Stimulated activated naive B cell treated with anti-CD40 and anti-IgM and Interleukin-4, amounts not matched to agents 10 μg/mL and 1 μg/mL and 100 μg/mL, for 72 hours (primary cell): Measurements from ENCODE around the gene HMG20B.
A peak's percentile ranks its signal among the peaks of the same experiment; 100 is the strongest.
"Not testable (repeated sequence)": the region's sequence is repeated elsewhere in the genome, so short reads cannot be mapped to it uniquely, and the experiment has no call there.

Experiments
- ATAC-seq, 2 donors: fragments of 150-1000 bp; cut with Tn5 transposase; replicated peaks; 2 replicates each; pipeline ENCODE4 v1.10.0; 2021; ENCODE audit warnings: moderate library complexity in 1 of 2
- DNase-seq: peaks from one replicate; pipeline ENCODE4 v3.0.0; 2021
- H3K27ac Mint-ChIP-seq: one replicate; pipeline ENCODE4 v1.8.0; 2022; ENCODE audit warnings: mild to moderate bottlenecking, mixed read lengths
- H3K27me3 Mint-ChIP-seq, 2 donors: one replicate each; pipeline ENCODE4 v1.8.0; 2022; ENCODE audit warnings: mixed read lengths in 2 of 2
- H3K36me3 Mint-ChIP-seq, 2 donors: one replicate each; pipeline ENCODE4 v1.8.0; 2022; ENCODE audit warnings: mixed read lengths in 2 of 2, mild to moderate bottlenecking in 1 of 2
- H3K4me1 Mint-ChIP-seq, 2 donors: one replicate each; pipeline ENCODE4 v1.8.0; 2022; ENCODE audit warnings: mixed read lengths in 2 of 2, mild to moderate bottlenecking in 1 of 2
- H3K4me3 Mint-ChIP-seq, 2 donors: one replicate each; pipeline ENCODE4 v1.8.0; 2022; ENCODE audit warnings: mild to moderate bottlenecking in 2 of 2, mixed read lengths in 2 of 2, moderate library complexity in 1 of 2
- H3K9me3 Mint-ChIP-seq, 2 donors: one replicate each; pipeline ENCODE4 v1.8.0; 2022; ENCODE audit warnings: mixed read lengths in 2 of 2, mild to moderate bottlenecking in 1 of 2

The HMG20B gene

GRCh38 chr19:3576696-3577443, 4.1 kb downstream of the HMG20B start:
- H3K4me1 Mint-ChIP-seq: peaks cover 15 to 25% of the 10 kb centered on the region in 2 donors

GRCh38 chr19:3577723-3578344, 5.1 kb downstream of the HMG20B start:
- H3K4me1 Mint-ChIP-seq: peaks cover 8 to 18% of the 10 kb centered on the region in 2 donors
- peaks cover 26 to 33% of the 10 kb centered on the region in 2 donors for H3K36me3 Mint-ChIP-seq
- no peaks in the 10 kb centered on the region for H3K27me3 Mint-ChIP-seq
- ATAC-seq (no peak), DNase-seq (no peak)
- H3K9me3 Mint-ChIP-seq: peaks cover 0 to 2% of the 10 kb centered on the region in 2 donors
- no peak overlapping the region for H3K27ac Mint-ChIP-seq
- no peak overlapping the region for H3K4me3 Mint-ChIP-seq

More at GRCh38 chr19:3576696-3577443, 4.1 kb downstream of the HMG20B start:
- peak overlapping the region in 1 of 2 donors; percentile 62 for H3K4me3 Mint-ChIP-seq
- H3K27ac Mint-ChIP-seq: no peak overlapping the region
- DNase-seq (no peak), ATAC-seq (no peak)
- peaks cover 0 to 2% of the 10 kb centered on the region in 2 donors for H3K9me3 Mint-ChIP-seq
- no peaks in the 10 kb centered on the region for H3K27me3 Mint-ChIP-seq
- H3K36me3 Mint-ChIP-seq: peaks cover 26 to 33% of the 10 kb centered on the region in 2 donors

GRCh38 chr19:3578390-3578789, 5.6 kb downstream of the HMG20B start:
- Mint-ChIP-seq H3K27me3 (peaks cover 0 to 4% of the 10 kb centered on the region in 2 donors), H3K36me3 (peaks cover 26 to 33% of the 10 kb centered on the region in 2 donors), H3K27ac (no peak overlapping the region), H3K9me3 (peaks cover 0 to 2% of the 10 kb centered on the region in 2 donors), H3K4me3 (no peak overlapping the region), H3K4me1 (peaks cover 8 to 17% of the 10 kb centered on the region in 2 donors)
- DNase-seq: no peak
- no peak for ATAC-seq

- DNase-seq (no peak), ATAC-seq (no peak)
- Mint-ChIP-seq H3K4me1 (peaks cover 1 to 5% of the 10 kb centered on the region in 2 donors), H3K36me3 (peaks cover 12 to 19% of the 10 kb centered on the region in 2 donors), H3K27me3 (peaks cover 0 to 6% of the 10 kb centered on the region in 2 donors), H3K27ac (no peak overlapping the region), H3K9me3 (no peaks in the 10 kb centered on the region), H3K4me3 (no peak overlapping the region)
Observed at GRCh38 chr19:3580156-3580934, 7.6 kb downstream of the HMG20B start.

GRCh38 chr19:3581792-3582191, 9.0 kb downstream of the HMG20B start:
- H3K9me3 Mint-ChIP-seq, DNase-seq, H3K4me1 Mint-ChIP-seq, H3K4me3 Mint-ChIP-seq, ATAC-seq, H3K27me3 Mint-ChIP-seq, H3K27ac Mint-ChIP-seq, H3K36me3 Mint-ChIP-seq: not testable (repeated sequence)

GRCh38 chr19:3584036-3584802, 11.5 kb downstream of the HMG20B start:
- not testable (repeated sequence) for H3K4me3 Mint-ChIP-seq, H3K27me3 Mint-ChIP-seq, H3K27ac Mint-ChIP-seq, DNase-seq, H3K36me3 Mint-ChIP-seq, H3K4me1 Mint-ChIP-seq, ATAC-seq, H3K9me3 Mint-ChIP-seq

GRCh38 chr19:3585301-3586126, 12.8 kb downstream of the HMG20B start, which contains the start of gene GIPC3:
GIPC3 (plus strand) TSS chr19:3585478; CDS start chr19:3585598, 120 bp downstream.
- ATAC-seq: peak in 1 of 2 donors; percentile 33
- no peak within 1 kb of the TSS for H3K27ac Mint-ChIP-seq
- H3K4me3 Mint-ChIP-seq: peak within 1 kb of the TSS; percentile 41 to 57
- no peaks in the 10 kb centered on the region for H3K36me3 Mint-ChIP-seq
- no peaks in the 10 kb centered on the region for H3K9me3 Mint-ChIP-seq
- no peak for DNase-seq
- H3K4me1 Mint-ChIP-seq: peaks cover 0 to 7% of the 10 kb centered on the region in 2 donors
- H3K27me3 Mint-ChIP-seq: peaks cover 0 to 6% of the 10 kb centered on the region in 2 donors

GRCh38 chr19:3586127-3586626, 13.4 kb downstream of the HMG20B start:
- H3K4me3 Mint-ChIP-seq: peak overlapping the region; percentile 41 to 57
- no peaks in the 10 kb centered on the region for H3K36me3 Mint-ChIP-seq
- peaks cover 0 to 6% of the 10 kb centered on the region in 2 donors for H3K27me3 Mint-ChIP-seq
- peaks cover 0 to 7% of the 10 kb centered on the region in 2 donors for H3K4me1 Mint-ChIP-seq
- no peak for DNase-seq
- peak in 1 of 2 donors; percentile 53 for ATAC-seq
- H3K27ac Mint-ChIP-seq: no peak overlapping the region
- H3K9me3 Mint-ChIP-seq: no peaks in the 10 kb centered on the region

GRCh38 chr19:3586707-3587346, 14.1 kb downstream of the HMG20B start:
- peaks cover 0 to 7% of the 10 kb centered on the region in 2 donors for H3K4me1 Mint-ChIP-seq

GRCh38 chr19:3589439-3589838, 16.7 kb downstream of the HMG20B start:
- peaks cover 0 to 12% of the 10 kb centered on the region in 2 donors for H3K4me1 Mint-ChIP-seq
- H3K27me3 Mint-ChIP-seq: no peaks in the 10 kb centered on the region

More at GRCh38 chr19:3586707-3587346, 14.1 kb downstream of the HMG20B start:
- DNase-seq: no peak
- Mint-ChIP-seq H3K27ac (no peak overlapping the region), H3K4me3 (no peak overlapping the region), H3K9me3 (no peaks in the 10 kb centered on the region), H3K36me3 (no peaks in the 10 kb centered on the region), H3K27me3 (peaks cover 0 to 6% of the 10 kb centered on the region in 2 donors)
- ATAC-seq: no peak

GRCh38 chr19:3589949-3590348, 17.2 kb downstream of the HMG20B start:
- peaks cover 2 to 3% of the 10 kb centered on the region in 2 donors for H3K36me3 Mint-ChIP-seq
- DNase-seq (no peak), ATAC-seq (no peak)
- no peaks in the 10 kb centered on the region for H3K9me3 Mint-ChIP-seq
- no peaks in the 10 kb centered on the region for H3K27me3 Mint-ChIP-seq
- no peak overlapping the region for H3K4me3 Mint-ChIP-seq
- no peak overlapping the region for H3K27ac Mint-ChIP-seq
- H3K4me1 Mint-ChIP-seq: peaks cover 0 to 12% of the 10 kb centered on the region in 2 donors

More at GRCh38 chr19:3589439-3589838, 16.7 kb downstream of the HMG20B start:
- H3K36me3 Mint-ChIP-seq: peaks cover under 1% of the 10 kb centered on the region in 2 donors
- H3K27ac Mint-ChIP-seq: no peak overlapping the region
- DNase-seq (no peak), ATAC-seq (no peak)
- H3K4me3 Mint-ChIP-seq: no peak overlapping the region
- H3K9me3 Mint-ChIP-seq: no peaks in the 10 kb centered on the region

GRCh38 chr19:3590991-3591659, 18.4 kb downstream of the HMG20B start:
- DNase-seq (no peak), ATAC-seq (no peak)
- peaks cover 0 to 8% of the 10 kb centered on the region in 2 donors for H3K4me1 Mint-ChIP-seq
- H3K27me3 Mint-ChIP-seq: no peaks in the 10 kb centered on the region
- no peaks in the 10 kb centered on the region for H3K9me3 Mint-ChIP-seq
- H3K27ac Mint-ChIP-seq: no peak overlapping the region
- H3K4me3 Mint-ChIP-seq: no peak overlapping the region
- peaks cover 2 to 3% of the 10 kb centered on the region in 2 donors for H3K36me3 Mint-ChIP-seq
